ENCODE results near the gene ARSA.

DNA sequence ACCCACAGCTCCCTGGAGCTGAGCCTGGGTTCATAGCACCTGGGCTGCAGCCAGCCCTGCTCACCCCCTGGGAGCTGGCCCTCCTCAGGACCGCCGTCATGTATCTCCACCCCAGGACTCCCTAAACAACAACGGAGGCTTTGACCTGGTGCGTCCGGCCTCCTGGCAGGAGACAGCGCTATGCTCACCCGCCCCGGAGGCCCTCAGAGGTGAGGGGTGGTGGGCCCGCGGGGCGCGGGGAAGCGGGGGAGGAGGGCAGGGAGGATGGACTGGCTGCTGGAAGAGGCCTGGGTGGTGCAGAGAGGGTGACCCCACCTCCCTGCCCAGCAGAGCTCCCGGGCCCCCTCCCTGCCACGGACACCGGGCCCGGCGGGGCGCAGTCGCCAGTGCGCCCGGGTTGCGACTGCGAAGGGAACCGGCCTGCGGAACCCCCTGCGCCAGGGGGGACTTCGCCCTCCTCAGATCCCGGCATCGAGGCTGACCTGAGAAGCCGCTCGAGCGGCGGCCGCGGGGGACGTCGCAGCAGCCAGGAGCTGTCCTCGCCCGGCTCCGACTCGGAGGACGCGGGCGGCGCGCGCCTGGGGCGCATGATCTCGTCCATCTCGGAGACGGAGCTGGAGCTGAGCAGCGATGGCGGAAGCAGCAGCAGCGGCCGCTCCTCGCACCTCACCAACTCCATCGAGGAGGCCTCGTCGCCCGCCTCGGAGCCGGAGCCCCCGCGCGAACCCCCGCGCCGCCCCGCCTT lies 24.3 kb downstream of the ARSA start:
- TF ChIP-seq, protein P1, sequence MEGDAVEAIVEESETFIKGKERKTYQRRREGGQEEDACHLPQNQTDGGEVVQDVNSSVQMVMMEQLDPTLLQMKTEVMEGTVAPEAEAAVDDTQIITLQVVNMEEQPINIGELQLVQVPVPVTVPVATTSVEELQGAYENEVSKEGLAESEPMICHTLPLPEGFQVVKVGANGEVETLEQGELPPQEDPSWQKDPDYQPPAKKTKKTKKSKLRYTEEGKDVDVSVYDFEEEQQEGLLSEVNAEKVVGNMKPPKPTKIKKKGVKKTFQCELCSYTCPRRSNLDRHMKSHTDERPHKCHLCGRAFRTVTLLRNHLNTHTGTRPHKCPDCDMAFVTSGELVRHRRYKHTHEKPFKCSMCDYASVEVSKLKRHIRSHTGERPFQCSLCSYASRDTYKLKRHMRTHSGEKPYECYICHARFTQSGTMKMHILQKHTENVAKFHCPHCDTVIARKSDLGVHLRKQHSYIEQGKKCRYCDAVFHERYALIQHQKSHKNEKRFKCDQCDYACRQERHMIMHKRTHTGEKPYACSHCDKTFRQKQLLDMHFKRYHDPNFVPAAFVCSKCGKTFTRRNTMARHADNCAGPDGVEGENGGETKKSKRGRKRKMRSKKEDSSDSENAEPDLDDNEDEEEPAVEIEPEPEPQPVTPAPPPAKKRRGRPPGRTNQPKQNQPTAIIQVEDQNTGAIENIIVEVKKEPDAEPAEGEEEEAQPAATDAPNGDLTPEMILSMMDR (IDR thresholded peaks at IDR 0.05) = no peak
- TF ChIP-seq ZFX (IDR thresholded peaks at IDR 0.05; ENCODE audit: borderline replicate concordance) = no peak
